ENCODE results near the gene MAP2K2. TPM values are rescaled to one million over a fixed set of nuclear protein-coding genes. Genes with fewer than 3 reads are reported as not detected.

The MAP2K2 gene
- total and polyA plus RNA-seq, 2 donors, result 98.4 to 144 TPM

DNA sequence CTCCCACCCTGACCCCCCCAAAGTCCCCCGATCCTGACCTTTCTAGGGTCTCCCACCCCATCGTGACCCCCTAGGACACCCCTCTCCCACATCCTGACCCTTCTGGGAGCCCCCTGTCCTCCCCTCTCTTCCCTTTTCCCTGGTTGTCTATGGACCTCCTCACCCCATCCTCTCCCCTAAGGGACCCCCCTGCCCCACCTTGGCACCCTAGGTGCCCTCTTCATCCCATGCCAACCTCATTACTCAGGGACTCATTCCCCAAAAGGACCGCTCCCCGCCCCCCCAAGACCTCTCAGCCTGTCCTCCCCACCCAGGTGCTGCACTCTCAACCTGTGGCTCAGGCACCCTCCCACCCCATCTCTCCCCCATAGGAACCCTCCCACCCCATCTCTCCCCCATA is 2.1 kb downstream of the MAP2K2 start:
- Histone ChIP-seq H3K36me3 (ENCODE audit: control insufficient read depth in 2 of 2, insufficient read depth in 2 of 2, low read length in 1 of 2) (peaks cover 21 to 33% of the 10 kb centered on the region in 2 donors), H3K4me3 (ENCODE audit: low read length in 2 of 2) (no peak overlapping the region), H3K27ac (ENCODE audit: low read depth in 1 of 2, low read length in 1 of 2) (no peak overlapping the region), H3K4me1 (ENCODE audit: control insufficient read depth in 2 of 2, insufficient read depth in 2 of 2, low read length in 2 of 2) (peaks cover 13 to 18% of the 10 kb centered on the region in 2 donors), H3K27me3 (ENCODE audit: control insufficient read depth in 2 of 2, insufficient read depth in 1 of 2, low read length in 1 of 2) (no peaks in the 10 kb centered on the region), H3K9me3 (ENCODE audit: control insufficient read depth in 2 of 2, insufficient read depth in 1 of 2, low read length in 1 of 2) (no peaks in the 10 kb centered on the region)
- no peak for DNase-seq (ENCODE audit: low read depth in 6 of 9, low spot score in 9 of 9)
- WGBS, result 97% methylated on average over 4 of the region's 4 CpGs

DNA sequence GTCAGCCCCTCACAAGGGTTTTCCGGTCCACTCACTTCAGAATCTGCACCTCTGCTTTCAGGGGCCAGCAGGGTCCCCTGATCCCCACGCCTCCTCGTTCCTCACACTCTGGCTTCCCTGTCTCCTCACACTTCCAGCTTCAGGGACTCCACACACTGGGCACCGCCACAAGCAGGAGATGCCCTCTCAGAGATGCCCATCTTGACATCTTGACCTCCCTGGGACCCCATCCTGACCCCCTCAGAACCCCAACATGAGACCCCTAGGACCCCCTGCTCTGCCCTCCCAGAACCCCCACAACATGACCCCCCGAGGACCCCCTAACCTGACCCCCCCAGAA is 2.7 kb downstream of the MAP2K2 start:
- Histone ChIP-seq H3K4me3 (ENCODE audit: low read length in 2 of 2) (no peak overlapping the region), H3K27me3 (ENCODE audit: control insufficient read depth in 2 of 2, insufficient read depth in 1 of 2, low read length in 1 of 2) (no peaks in the 10 kb centered on the region), H3K9me3 (ENCODE audit: control insufficient read depth in 2 of 2, insufficient read depth in 1 of 2, low read length in 1 of 2) (no peaks in the 10 kb centered on the region), H3K4me1 (ENCODE audit: control insufficient read depth in 2 of 2, insufficient read depth in 2 of 2, low read length in 2 of 2) (peaks cover 13 to 18% of the 10 kb centered on the region in 2 donors), H3K36me3 (ENCODE audit: control insufficient read depth in 2 of 2, insufficient read depth in 2 of 2, low read length in 1 of 2) (peaks cover 26 to 37% of the 10 kb centered on the region in 2 donors), H3K27ac (ENCODE audit: low read depth in 1 of 2, low read length in 1 of 2) (no peak overlapping the region)
- 98% methylated on average over 5 of the region's 5 CpGs for WGBS
- DNase-seq (ENCODE audit: low read depth in 6 of 9, low spot score in 9 of 9), result no peak

DNA sequence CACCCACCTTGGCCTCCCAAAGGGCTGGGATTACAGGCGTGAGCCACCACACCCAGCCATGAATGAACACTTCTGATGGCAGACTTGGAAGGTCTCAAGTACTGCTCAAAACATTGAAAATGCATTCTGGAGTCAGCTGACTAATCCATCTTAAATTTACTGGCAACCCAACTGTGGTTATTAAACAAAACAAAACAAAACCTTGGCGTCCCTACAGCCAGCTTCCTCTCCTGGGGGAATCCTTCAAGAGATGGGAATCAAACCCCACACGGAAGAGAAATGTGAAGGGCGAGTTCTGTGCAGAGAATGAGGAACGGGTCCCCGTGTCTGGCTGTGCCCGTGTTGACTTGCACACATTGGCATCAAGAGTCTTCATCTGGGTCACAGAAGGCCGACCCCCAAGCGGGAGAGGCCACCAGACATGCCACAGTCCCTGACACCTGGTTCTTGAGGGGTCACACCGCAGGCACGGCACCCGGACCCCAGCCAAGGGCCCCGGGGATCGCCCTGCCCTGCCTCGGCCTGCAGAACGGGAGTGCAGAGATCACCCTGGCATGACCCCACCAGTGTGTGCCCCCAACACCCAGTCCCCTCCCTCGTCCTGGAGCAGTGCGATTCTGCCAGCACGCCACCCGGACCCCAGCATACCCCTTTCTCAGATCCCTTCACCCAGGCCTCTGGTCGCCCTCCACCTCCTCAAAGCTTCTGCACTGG is 3.2 kb downstream of the MAP2K2 start:
- Histone ChIP-seq H3K4me1 (ENCODE audit: control insufficient read depth in 2 of 2, insufficient read depth in 2 of 2, low read length in 2 of 2) (peaks cover 13 to 21% of the 10 kb centered on the region in 2 donors), H3K27ac (ENCODE audit: low read depth in 1 of 2, low read length in 1 of 2) (no peak overlapping the region)
- DNase-seq (ENCODE audit: low read depth in 6 of 9, low spot score in 9 of 9), result no peak

DNA sequence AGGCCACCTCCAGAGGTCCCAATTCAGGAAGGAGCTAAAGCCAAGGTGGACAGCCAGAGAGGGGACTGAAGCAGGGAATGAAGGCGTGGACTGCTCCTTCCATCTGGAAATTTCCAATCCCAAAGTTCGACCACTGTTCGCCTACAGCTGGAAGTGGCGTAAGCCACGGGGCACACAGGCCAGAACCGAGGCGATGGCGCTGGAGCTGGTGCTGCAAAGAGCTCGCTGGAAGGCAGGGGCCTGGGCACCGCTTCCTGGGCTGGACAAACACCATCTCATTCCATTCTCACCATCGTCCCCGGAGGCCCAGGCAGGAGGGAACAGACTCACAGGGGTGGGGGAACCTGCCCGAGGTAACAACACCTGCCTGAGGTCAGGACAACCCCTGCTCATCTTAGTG is 4.2 kb downstream of the MAP2K2 start:
- H3K9me3 ChIP-seq (ENCODE audit: control insufficient read depth in 2 of 2, insufficient read depth in 1 of 2, low read length in 1 of 2), result no peaks in the 10 kb centered on the region
- H3K27me3 ChIP-seq (ENCODE audit: control insufficient read depth in 2 of 2, insufficient read depth in 1 of 2, low read length in 1 of 2), result no peaks in the 10 kb centered on the region
- H3K4me1 ChIP-seq (ENCODE audit: control insufficient read depth in 2 of 2, insufficient read depth in 2 of 2, low read length in 2 of 2), result peaks cover 17 to 29% of the 10 kb centered on the region in 2 donors
- H3K36me3 ChIP-seq (ENCODE audit: control insufficient read depth in 2 of 2, insufficient read depth in 2 of 2, low read length in 1 of 2), result peaks cover 39 to 51% of the 10 kb centered on the region in 2 donors
- WGBS, result 96% methylated on average over 13 of the region's 13 CpGs
- no peak overlapping the region for H3K27ac ChIP-seq (ENCODE audit: low read depth in 1 of 2, low read length in 1 of 2)
- no peak overlapping the region for H3K4me3 ChIP-seq (ENCODE audit: low read length in 2 of 2)
- no peak for DNase-seq (ENCODE audit: low read depth in 6 of 9, low spot score in 9 of 9)

More for the DNA sequence above, 3.2 kb downstream of the MAP2K2 start:
- no peak overlapping the region for H3K4me3 ChIP-seq (ENCODE audit: low read length in 2 of 2)
- 95% methylated on average over 21 of the region's 21 CpGs for WGBS
- H3K9me3 ChIP-seq (ENCODE audit: control insufficient read depth in 2 of 2, insufficient read depth in 1 of 2, low read length in 1 of 2), result no peaks in the 10 kb centered on the region
- H3K27me3 ChIP-seq (ENCODE audit: control insufficient read depth in 2 of 2, insufficient read depth in 1 of 2, low read length in 1 of 2), result no peaks in the 10 kb centered on the region
- H3K36me3 ChIP-seq (ENCODE audit: control insufficient read depth in 2 of 2, insufficient read depth in 2 of 2, low read length in 1 of 2), result peaks cover 30 to 42% of the 10 kb centered on the region in 2 donors

DNA sequence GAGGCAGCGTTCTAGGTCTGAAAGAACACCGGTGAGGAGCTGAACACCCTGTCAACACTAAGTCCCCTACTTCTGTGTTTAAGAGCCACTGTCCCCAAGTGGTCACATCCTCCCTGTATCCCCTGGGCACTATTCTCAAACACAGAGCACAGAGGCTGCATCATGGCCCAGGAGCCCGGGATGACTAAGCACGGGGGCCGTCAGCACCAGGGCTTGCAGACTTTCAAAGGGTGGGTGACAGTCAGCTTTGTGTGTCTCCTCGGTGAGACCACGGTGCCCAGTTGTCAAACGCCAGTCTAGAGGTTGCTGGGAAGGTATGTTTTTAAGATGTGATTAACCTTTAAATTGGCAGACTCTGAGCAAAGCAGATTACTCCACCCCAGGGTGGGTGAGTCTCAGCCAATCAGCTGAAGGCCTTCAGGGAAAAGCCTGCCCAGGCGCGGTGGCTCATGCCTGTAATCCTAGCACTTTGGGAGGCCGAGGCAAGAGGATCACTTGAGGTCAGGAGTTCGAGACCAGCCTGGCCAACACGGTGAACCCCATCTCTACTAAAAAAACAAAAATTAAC is 8.0 kb downstream of the MAP2K2 start:
- peaks cover 0 to 6% of the 10 kb centered on the region in 2 donors for H3K9me3 ChIP-seq (ENCODE audit: control insufficient read depth in 2 of 2, insufficient read depth in 1 of 2, low read length in 1 of 2)
- no peaks in the 10 kb centered on the region for H3K27me3 ChIP-seq (ENCODE audit: control insufficient read depth in 2 of 2, insufficient read depth in 1 of 2, low read length in 1 of 2)
- WGBS, result 90% methylated on average over 13 of the region's 13 CpGs
- H3K27ac ChIP-seq (ENCODE audit: low read depth in 1 of 2, low read length in 1 of 2), result peak overlapping the region; percentile 61 to 69
- peaks cover 73% of the 10 kb centered on the region in 2 donors for H3K36me3 ChIP-seq (ENCODE audit: control insufficient read depth in 2 of 2, insufficient read depth in 2 of 2, low read length in 1 of 2)
- peaks cover 10 to 23% of the 10 kb centered on the region in 2 donors for H3K4me1 ChIP-seq (ENCODE audit: control insufficient read depth in 2 of 2, insufficient read depth in 2 of 2, low read length in 2 of 2)
- no peak overlapping the region for H3K4me3 ChIP-seq (ENCODE audit: low read length in 2 of 2)
- DNase-seq (ENCODE audit: low read depth in 6 of 9, low spot score in 9 of 9), result no peak

DNA sequence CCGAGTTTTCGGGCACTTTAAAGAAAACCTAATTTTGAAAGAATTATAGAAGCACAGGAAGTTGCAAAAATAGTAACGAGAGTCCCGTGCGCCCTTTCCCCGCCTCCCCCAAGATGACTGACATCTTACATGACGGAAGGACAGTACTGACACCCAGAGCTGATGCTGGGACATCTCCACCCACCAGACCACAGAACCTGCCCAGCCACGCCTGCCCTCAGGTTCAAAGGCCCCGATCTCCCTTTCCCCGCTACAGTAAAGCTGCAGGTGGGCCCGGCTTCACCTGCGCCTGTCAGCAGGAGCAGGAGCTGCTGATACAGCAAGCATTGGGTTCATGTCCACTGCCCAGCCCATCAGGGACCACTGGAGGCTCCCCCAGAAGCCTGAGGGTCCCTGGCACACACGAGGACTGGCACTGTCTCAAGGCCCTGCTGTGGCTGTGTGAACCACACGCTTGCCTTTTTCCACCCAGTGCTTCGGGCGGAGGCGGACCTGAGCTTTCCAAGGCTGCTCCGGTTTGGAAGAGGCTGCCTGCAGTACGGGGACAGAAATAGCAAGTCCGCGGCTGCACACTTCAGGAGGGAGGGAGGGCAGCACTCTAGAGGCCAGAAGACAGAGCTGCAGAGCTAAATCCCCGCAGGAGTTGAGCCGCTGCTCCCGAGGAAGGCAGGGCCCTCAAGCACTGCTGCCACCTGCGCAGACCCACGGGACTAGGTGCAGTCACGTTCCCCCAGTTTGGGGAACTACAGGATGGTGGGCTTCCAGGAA is 8.7 kb downstream of the MAP2K2 start:
- H3K27ac ChIP-seq (ENCODE audit: low read depth in 1 of 2, low read length in 1 of 2), result peak overlapping the region; percentile 69 to 80
- H3K4me1 ChIP-seq (ENCODE audit: control insufficient read depth in 2 of 2, insufficient read depth in 2 of 2, low read length in 2 of 2), result peaks cover 11 to 30% of the 10 kb centered on the region in 2 donors
- no peaks in the 10 kb centered on the region for H3K27me3 ChIP-seq (ENCODE audit: control insufficient read depth in 2 of 2, insufficient read depth in 1 of 2, low read length in 1 of 2)
- peak in 4 of 9 donors; percentile 35 to 70 (median 45) for DNase-seq (ENCODE audit: low read depth in 6 of 9, low spot score in 9 of 9)
- H3K4me3 ChIP-seq (ENCODE audit: low read length in 2 of 2), result no peak overlapping the region
- peaks cover 74 to 79% of the 10 kb centered on the region in 2 donors for H3K36me3 ChIP-seq (ENCODE audit: control insufficient read depth in 2 of 2, insufficient read depth in 2 of 2, low read length in 1 of 2)
- 75% methylated on average over 27 of the region's 27 CpGs for WGBS
- H3K9me3 ChIP-seq (ENCODE audit: control insufficient read depth in 2 of 2, insufficient read depth in 1 of 2, low read length in 1 of 2), result peaks cover 0 to 6% of the 10 kb centered on the region in 2 donors

DNA sequence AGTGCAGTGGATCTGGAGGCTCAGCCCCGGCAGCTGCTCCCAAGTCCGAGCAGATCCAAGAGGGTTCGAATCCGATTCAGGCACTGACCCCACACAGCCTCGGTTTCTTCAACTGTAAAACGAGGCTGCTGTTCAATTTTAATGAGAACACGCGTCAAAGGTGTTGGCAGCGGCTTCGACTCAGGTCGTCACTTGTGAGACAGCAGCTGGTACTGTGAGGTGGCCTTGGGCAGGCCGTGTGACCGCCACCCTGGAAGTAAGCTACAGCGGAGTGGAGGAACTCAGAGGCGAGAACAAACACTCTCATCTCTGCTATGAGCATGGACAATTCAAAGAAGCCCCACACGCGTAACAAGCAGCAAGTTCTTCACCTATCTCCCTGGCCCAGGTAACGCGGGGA is 9.7 kb downstream of the MAP2K2 start:
- Histone ChIP-seq H3K4me1 (ENCODE audit: control insufficient read depth in 2 of 2, insufficient read depth in 2 of 2, low read length in 2 of 2) (peaks cover 20 to 41% of the 10 kb centered on the region in 2 donors), H3K4me3 (ENCODE audit: low read length in 2 of 2) (no peak overlapping the region), H3K27me3 (ENCODE audit: control insufficient read depth in 2 of 2, insufficient read depth in 1 of 2, low read length in 1 of 2) (no peaks in the 10 kb centered on the region), H3K36me3 (ENCODE audit: control insufficient read depth in 2 of 2, insufficient read depth in 2 of 2, low read length in 1 of 2) (peaks cover 67 to 83% of the 10 kb centered on the region in 2 donors), H3K27ac (ENCODE audit: low read depth in 1 of 2, low read length in 1 of 2) (no peak overlapping the region), H3K9me3 (ENCODE audit: control insufficient read depth in 2 of 2, insufficient read depth in 1 of 2, low read length in 1 of 2) (peaks cover 0 to 8% of the 10 kb centered on the region in 2 donors)
- WGBS, result 95% methylated on average over 19 of the region's 19 CpGs
- DNase-seq (ENCODE audit: low read depth in 6 of 9, low spot score in 9 of 9), result no peak

DNA sequence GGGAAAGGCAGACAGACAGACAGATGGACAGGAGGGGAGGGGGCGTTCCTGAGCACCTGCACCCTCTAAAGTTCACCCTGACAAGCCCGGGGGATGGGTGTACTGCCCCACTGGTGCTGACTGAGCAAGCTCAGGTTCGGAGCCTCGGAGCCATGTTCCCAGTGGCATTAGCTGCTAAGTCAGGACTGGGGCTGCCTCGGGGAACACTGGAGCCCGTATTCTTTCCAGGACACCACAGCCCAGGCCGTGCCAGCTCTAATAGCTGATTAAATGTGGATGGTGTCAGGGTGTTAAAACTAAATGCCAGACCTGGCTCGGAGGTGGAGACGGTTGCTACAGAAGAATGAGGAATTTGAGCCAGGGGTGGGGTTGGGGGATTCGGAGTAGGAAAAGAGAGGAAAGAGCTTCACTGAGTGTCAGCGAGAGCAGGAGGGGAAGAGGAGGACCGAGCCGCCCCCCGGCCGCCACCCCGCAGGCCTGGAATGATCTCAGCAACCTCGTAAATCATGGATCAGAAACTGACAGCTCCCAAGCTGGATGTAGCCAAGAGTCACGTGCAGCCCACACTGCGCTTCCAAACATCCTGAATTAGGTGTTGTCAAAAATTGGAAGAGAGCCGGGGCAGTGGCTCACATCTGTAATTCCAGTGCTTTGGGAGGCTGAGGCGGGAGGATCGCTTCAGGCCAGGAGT is 10.4 kb downstream of the MAP2K2 start:
- no peaks in the 10 kb centered on the region for H3K27me3 ChIP-seq (ENCODE audit: control insufficient read depth in 2 of 2, insufficient read depth in 1 of 2, low read length in 1 of 2)
- peaks cover 26 to 47% of the 10 kb centered on the region in 2 donors for H3K4me1 ChIP-seq (ENCODE audit: control insufficient read depth in 2 of 2, insufficient read depth in 2 of 2, low read length in 2 of 2)
- H3K27ac ChIP-seq (ENCODE audit: low read depth in 1 of 2, low read length in 1 of 2), result peak overlapping the region in 1 of 2 donors; percentile 33
- WGBS, result 93% methylated on average over 22 of the region's 22 CpGs
- H3K36me3 ChIP-seq (ENCODE audit: control insufficient read depth in 2 of 2, insufficient read depth in 2 of 2, low read length in 1 of 2), result peaks cover 67 to 81% of the 10 kb centered on the region in 2 donors
- no peak for DNase-seq (ENCODE audit: low read depth in 6 of 9, low spot score in 9 of 9)
- no peak overlapping the region for H3K4me3 ChIP-seq (ENCODE audit: low read length in 2 of 2)
- peaks cover 0 to 11% of the 10 kb centered on the region in 2 donors for H3K9me3 ChIP-seq (ENCODE audit: control insufficient read depth in 2 of 2, insufficient read depth in 1 of 2, low read length in 1 of 2)
